HepG2 (cell line): ENCODE data around the gene RUFY2. TPM values are rescaled to one million over a fixed set of nuclear protein-coding genes. Genes with fewer than 3 reads are reported as not detected.

Experiments used
- ARID2 ChIP-seq: sonication (generic); formaldehyde crosslinking; IDR thresholded peaks from 2 replicates; pipeline ENCODE4 v1.8.1; 2022; ENCODE audit warnings: mild to moderate bottlenecking, missing genetic modification reagents, borderline replicate concordance
- CCAR2 ChIP-seq: fragments of 200-400 bp; formaldehyde crosslinking; optimal IDR thresholded peaks from 2 replicates; pipeline ENCODE3; 2018; ENCODE audit warnings: low read depth, mild to moderate bottlenecking, low read length, moderate library complexity
- CENPT ChIP-seq: sonication (generic); formaldehyde crosslinking; IDR thresholded peaks from 2 replicates; pipeline ENCODE4 v1.8.0; 2022; ENCODE audit warnings: low read depth, mild to moderate bottlenecking, moderate library complexity, missing genetic modification reagents
- IKZF1 ChIP-seq: fragments of 450-650 bp; IDR thresholded peaks from 2 replicates; pipeline ENCODE4 v1.7.1; 2016
- KDM5A ChIP-seq: fragments of 200-600 bp; sonication (generic); IDR thresholded peaks from 2 replicates; pipeline ENCODE4 v1.7.0; 2018; ENCODE audit warnings: antibody characterized with exemption, mild to moderate bottlenecking, low read length, borderline replicate concordance
- MXD1 ChIP-seq: sonication (generic); formaldehyde crosslinking; IDR thresholded peaks from 2 replicates; pipeline ENCODE4 v1.4.0; 2020; ENCODE audit warnings: mild to moderate bottlenecking, missing genetic modification reagents
- NCOA5 ChIP-seq: sonication (generic); formaldehyde crosslinking; IDR thresholded peaks from 2 replicates; pipeline ENCODE4 v1.4.0; 2020; ENCODE audit warnings: missing genetic modification reagents
- NFIC ChIP-seq: IDR thresholded peaks from 2 replicates; pipeline ENCODE4 v1.6.1; 2012; ENCODE audit warnings: mild to moderate bottlenecking, low read length, inconsistent platforms
- PHF21A ChIP-seq: sonication (generic); formaldehyde crosslinking; IDR thresholded peaks from 2 replicates; pipeline ENCODE4 v1.5.0; 2020; ENCODE audit warnings: mild to moderate bottlenecking, missing genetic modification reagents
- SMAD9 ChIP-seq: sonication (generic); formaldehyde crosslinking; IDR thresholded peaks from 2 replicates; pipeline ENCODE4 v1.5.1; 2020; ENCODE audit warnings: mild to moderate bottlenecking, missing genetic modification reagents
- SP1 ChIP-seq, 2 experiments: fragments of 450-650 bp in 1 of 2; sonication (generic) in 1 of 2; formaldehyde crosslinking in 1 of 2; IDR thresholded peaks; 2 replicates each; pipeline versions ENCODE4 v1.4.0 to v1.6.1; 2016 to 2020; ENCODE audit warnings: missing genetic modification reagents in 1 of 2
- TBX3 ChIP-seq: fragments of 450-650 bp; IDR thresholded peaks from 2 replicates; pipeline ENCODE4 v1.6.1; 2017; ENCODE audit warnings: antibody characterized with exemption, mild to moderate bottlenecking, inconsistent platforms, borderline replicate concordance
- TCF12 ChIP-seq, 2 experiments: fragments of 450-650 bp in 1 of 2; sonication (generic) in 1 of 2; formaldehyde crosslinking in 1 of 2; IDR thresholded peaks; 2 replicates each; pipeline versions ENCODE4 v1.6.1 to v1.8.0; 2017 to 2022; ENCODE audit warnings: antibody characterized with exemption in 1 of 2, mild to moderate bottlenecking in 1 of 2, missing genetic modification reagents in 1 of 2, moderate library complexity in 1 of 2
- ZBTB14 ChIP-seq: sonication (generic); formaldehyde crosslinking; IDR thresholded peaks from 2 replicates; pipeline ENCODE4 v1.4.0; 2020; ENCODE audit warnings: missing genetic modification reagents
- ZBTB43 ChIP-seq: sonication (generic); formaldehyde crosslinking; conservative IDR thresholded peaks from 2 replicates; pipeline ENCODE4 v1.4.0; 2020; ENCODE audit warnings: missing genetic modification reagents
- ZNF12 ChIP-seq: sonication (generic); formaldehyde crosslinking; IDR thresholded peaks from 2 replicates; pipeline ENCODE4 v1.5.0; 2020; ENCODE audit warnings: missing genetic modification reagents
- ZNF3 ChIP-seq: IDR thresholded peaks from 2 replicates; pipeline ENCODE4 v1.7.0; 2017; ENCODE audit warnings: inconsistent platforms
- ZNF414 ChIP-seq: sonication (generic); formaldehyde crosslinking; IDR thresholded peaks from 2 replicates; pipeline ENCODE4 v1.5.0; 2020; ENCODE audit warnings: missing genetic modification reagents
- ZNF546 ChIP-seq: sonication (generic); formaldehyde crosslinking; conservative IDR thresholded peaks from 2 replicates; pipeline ENCODE4 v1.8.1; 2023; ENCODE audit warnings: mild to moderate bottlenecking, missing genetic modification reagents
- ZNF713 ChIP-seq: sonication (generic); formaldehyde crosslinking; IDR thresholded peaks from 2 replicates; pipeline ENCODE4 v1.4.0; 2020; ENCODE audit warnings: mild to moderate bottlenecking, missing genetic modification reagents
- ZNF883 ChIP-seq: sonication (generic); formaldehyde crosslinking; IDR thresholded peaks from 2 replicates; pipeline ENCODE4 v1.5.1; 2020; ENCODE audit warnings: mild to moderate bottlenecking, missing genetic modification reagents; ENCODE audit errors: not compliant biosample characterization
- ZSCAN25 ChIP-seq: sonication (generic); formaldehyde crosslinking; IDR thresholded peaks from 2 replicates; pipeline ENCODE4 v1.8.0; 2022; ENCODE audit warnings: mild to moderate bottlenecking, missing genetic modification reagents
- polyA plus RNA-seq, 8 experiments: library from polyadenylated mRNA; depleted of rRNA in 3 of 8; stranded (reverse) in 7 of 8; unstranded in 1 of 8; fragments of >200 nt; fragmentation: Illumina TruSeq in 4 of 8; extraction: Trizol in 4 of 8; gene quantifications; 2 replicates each; pipeline versions ENCODE4 v1.2.1 to v1.2.3, GENCODE V29; 2011 to 2016; ENCODE audit warnings: low read depth in 4 of 8, missing spikeins in 1 of 8, mixed read lengths in 1 of 8; ENCODE audit not compliant: insufficient read depth in 1 of 8
- total RNA-seq, 5 experiments: library from RNA; depleted of rRNA; stranded (reverse); fragments of >200 nt; fragmentation: Illumina TruSeq; extraction: Trizol; gene quantifications; 2 replicates each; pipeline ENCODE4 v1.2.3, GENCODE V29; 2016; ENCODE audit warnings: low read depth in 1 of 5
- TF ChIP-seq, protein P1 (sequence below): sonication (generic); formaldehyde crosslinking; IDR thresholded peaks from 2 replicates; pipeline ENCODE4 v1.4.0; 2020; ENCODE audit warnings: missing genetic modification reagents

RUFY2 gene
- total and polyA plus RNA-seq, 2 of the 13 experiments (the other 11 are each of a cell fraction or from before 2014, with no cell fraction given): 10.1 to 16.1 TPM

GRCh38 chr10:68406815-68407548 is at the start of gene RUFY2 (continued):
- TF ChIP-seq ZNF414 (CRISPR knock-in tag): no peak; the same call in 1 of the 2 replicates
- TF ChIP-seq ARID2: no peak
- peak; percentile 43 for TF ChIP-seq ZNF883 (CRISPR knock-in tag)
- no peak for TF ChIP-seq ZNF3 (CRISPR knock-in tag)
- TF ChIP-seq TBX3: no peak
- no peak for TF ChIP-seq SMAD9 (CRISPR knock-in tag)
- no peak for TF ChIP-seq SP1 (IDR thresholded peaks at IDR 0.05)
- no peak; the same call in 1 of the 2 replicates for TF ChIP-seq SP1 (CRISPR knock-in tag; IDR thresholded peaks at IDR 0.05)
- TF ChIP-seq NFIC: no peak
- no peak for TF ChIP-seq TCF12 (IDR thresholded peaks at IDR 0.05)
- peak; percentile 88 for TF ChIP-seq TCF12 (CRISPR knock-in tag; IDR thresholded peaks at IDR 0.05)
- TF ChIP-seq ZNF12 (CRISPR knock-in tag): 0 out of 2 replicates have a peak, but pooled peaks have one; percentile 22
- TF ChIP-seq NCOA5 (CRISPR knock-in tag): no peak
- TF ChIP-seq CENPT (CRISPR knock-in tag): no peak
- peak; percentile 53; the same call in 1 of the 2 replicates for TF ChIP-seq KDM5A
- no peak for TF ChIP-seq ZNF713 (CRISPR knock-in tag)
- TF ChIP-seq ZSCAN25: no peak; the same call in 1 of the 2 replicates
- 0 out of 2 replicates have a peak, but pooled peaks have one; percentile 78 for TF ChIP-seq ZNF546 (CRISPR knock-in tag)
- no peak for TF ChIP-seq ZBTB14
- no peak for TF ChIP-seq PHF21A
- no peak for TF ChIP-seq IKZF1
- TF ChIP-seq ZBTB43 (CRISPR knock-in tag): no peak
- TF ChIP-seq, protein P1, sequence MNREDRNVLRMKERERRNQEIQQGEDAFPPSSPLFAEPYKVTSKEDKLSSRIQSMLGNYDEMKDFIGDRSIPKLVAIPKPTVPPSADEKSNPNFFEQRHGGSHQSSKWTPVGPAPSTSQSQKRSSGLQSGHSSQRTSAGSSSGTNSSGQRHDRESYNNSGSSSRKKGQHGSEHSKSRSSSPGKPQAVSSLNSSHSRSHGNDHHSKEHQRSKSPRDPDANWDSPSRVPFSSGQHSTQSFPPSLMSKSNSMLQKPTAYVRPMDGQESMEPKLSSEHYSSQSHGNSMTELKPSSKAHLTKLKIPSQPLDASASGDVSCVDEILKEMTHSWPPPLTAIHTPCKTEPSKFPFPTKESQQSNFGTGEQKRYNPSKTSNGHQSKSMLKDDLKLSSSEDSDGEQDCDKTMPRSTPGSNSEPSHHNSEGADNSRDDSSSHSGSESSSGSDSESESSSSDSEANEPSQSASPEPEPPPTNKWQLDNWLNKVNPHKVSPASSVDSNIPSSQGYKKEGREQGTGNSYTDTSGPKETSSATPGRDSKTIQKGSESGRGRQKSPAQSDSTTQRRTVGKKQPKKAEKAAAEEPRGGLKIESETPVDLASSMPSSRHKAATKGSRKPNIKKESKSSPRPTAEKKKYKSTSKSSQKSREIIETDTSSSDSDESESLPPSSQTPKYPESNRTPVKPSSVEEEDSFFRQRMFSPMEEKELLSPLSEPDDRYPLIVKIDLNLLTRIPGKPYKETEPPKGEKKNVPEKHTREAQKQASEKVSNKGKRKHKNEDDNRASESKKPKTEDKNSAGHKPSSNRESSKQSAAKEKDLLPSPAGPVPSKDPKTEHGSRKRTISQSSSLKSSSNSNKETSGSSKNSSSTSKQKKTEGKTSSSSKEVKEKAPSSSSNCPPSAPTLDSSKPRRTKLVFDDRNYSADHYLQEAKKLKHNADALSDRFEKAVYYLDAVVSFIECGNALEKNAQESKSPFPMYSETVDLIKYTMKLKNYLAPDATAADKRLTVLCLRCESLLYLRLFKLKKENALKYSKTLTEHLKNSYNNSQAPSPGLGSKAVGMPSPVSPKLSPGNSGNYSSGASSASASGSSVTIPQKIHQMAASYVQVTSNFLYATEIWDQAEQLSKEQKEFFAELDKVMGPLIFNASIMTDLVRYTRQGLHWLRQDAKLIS: no peak
- 0 out of 2 replicates have a peak, but pooled peaks have one; percentile 49 for TF ChIP-seq MXD1 (CRISPR knock-in tag)
- no peak for TF ChIP-seq CCAR2
